ENCODE measurements around the gene P2RY1.

The P2RY1 gene

GRCh38 chr3:152874896-152875749 lies 40.2 kb downstream of the P2RY1 start:
- Histone ChIP-seq H3K9ac (ENCODE audit: low read depth, low read length) (no peak overlapping the region), H3K4me1 (ENCODE audit: insufficient read depth, low read length) (no peaks in the 10 kb centered on the region), H3K4me2 (ENCODE audit: insufficient read depth, low read length) (no peak overlapping the region), H2AFZ (ENCODE audit: low read depth, low read length) (no peak overlapping the region), H3K27ac (ENCODE audit: low read length) (no peak overlapping the region), H3K36me3 (ENCODE audit: insufficient read depth, low read length) (no peaks in the 10 kb centered on the region), H3K4me3 (ENCODE audit: low read depth in 1 of 2, low read length in 2 of 2) (no peak overlapping the region), H3K9me3 (ENCODE audit: insufficient read depth, low read length, severe bottlenecking) (no peaks in the 10 kb centered on the region), H3K27me3 (ENCODE audit: insufficient read depth, low read length, poor library complexity) (no peaks in the 10 kb centered on the region), H4K20me1 (ENCODE audit: insufficient read depth, low read length) (no peaks in the 10 kb centered on the region), H3K79me2 (ENCODE audit: insufficient read depth, low read length) (no peaks in the 10 kb centered on the region)
- ATAC-seq (ENCODE audit: insufficient read depth, low read depth) (no peak), DNase-seq (no peak)
- TF ChIP-seq CTCF (IDR thresholded peaks at IDR 0.05; ENCODE audit: borderline replicate concordance, extremely low read depth, low read length, poor library complexity, severe bottlenecking) (no peak), EZH2 (IDR thresholded peaks at IDR 0.05; ENCODE audit: borderline replicate concordance, low read depth, low read length, severe bottlenecking) (no peak)

- Histone ChIP-seq H3K4me1 (ENCODE audit: insufficient read depth, low read length) (no peaks in the 10 kb centered on the region), H4K20me1 (ENCODE audit: insufficient read depth, low read length) (no peaks in the 10 kb centered on the region), H2AFZ (ENCODE audit: low read depth, low read length) (no peak overlapping the region), H3K79me2 (ENCODE audit: insufficient read depth, low read length) (no peaks in the 10 kb centered on the region), H3K9ac (ENCODE audit: low read depth, low read length) (no peak overlapping the region), H3K27ac (ENCODE audit: low read length) (no peak overlapping the region), H3K36me3 (ENCODE audit: insufficient read depth, low read length) (no peaks in the 10 kb centered on the region), H3K27me3 (ENCODE audit: insufficient read depth, low read length, poor library complexity) (no peaks in the 10 kb centered on the region), H3K4me2 (ENCODE audit: insufficient read depth, low read length) (no peak overlapping the region), H3K4me3 (ENCODE audit: low read depth in 1 of 2, low read length in 2 of 2) (no peak overlapping the region), H3K9me3 (ENCODE audit: insufficient read depth, low read length, severe bottlenecking) (no peaks in the 10 kb centered on the region)
- no peak for TF ChIP-seq EZH2 (IDR thresholded peaks at IDR 0.05; ENCODE audit: borderline replicate concordance, low read depth, low read length, severe bottlenecking)
- DNase-seq: no peak
- ATAC-seq (ENCODE audit: insufficient read depth, low read depth): no peak
These were observed 44.3 kb downstream of the P2RY1 start for GRCh38 chr3:152879130-152879789.

- no peak for DNase-seq
- H4K20me1 ChIP-seq (ENCODE audit: insufficient read depth, low read length): no peaks in the 10 kb centered on the region
- no peaks in the 10 kb centered on the region for H3K4me1 ChIP-seq (ENCODE audit: insufficient read depth, low read length)
- no peaks in the 10 kb centered on the region for H3K79me2 ChIP-seq (ENCODE audit: insufficient read depth, low read length)
- H3K27ac ChIP-seq (ENCODE audit: low read length): no peak overlapping the region
- ATAC-seq (ENCODE audit: insufficient read depth, low read depth): no peak
- no peak overlapping the region for H3K4me3 ChIP-seq (ENCODE audit: low read depth in 1 of 2, low read length in 2 of 2)
- no peaks in the 10 kb centered on the region for H3K9me3 ChIP-seq (ENCODE audit: insufficient read depth, low read length, severe bottlenecking)
- H3K9ac ChIP-seq (ENCODE audit: low read depth, low read length): no peak overlapping the region
- no peak overlapping the region for H2AFZ ChIP-seq (ENCODE audit: low read depth, low read length)
- no peaks in the 10 kb centered on the region for H3K27me3 ChIP-seq (ENCODE audit: insufficient read depth, low read length, poor library complexity)
- no peaks in the 10 kb centered on the region for H3K36me3 ChIP-seq (ENCODE audit: insufficient read depth, low read length)
- TF ChIP-seq CTCF (IDR thresholded peaks at IDR 0.05; ENCODE audit: borderline replicate concordance, extremely low read depth, low read length, poor library complexity, severe bottlenecking): no peak
- TF ChIP-seq EZH2 (IDR thresholded peaks at IDR 0.05; ENCODE audit: borderline replicate concordance, low read depth, low read length, severe bottlenecking): no peak
- H3K4me2 ChIP-seq (ENCODE audit: insufficient read depth, low read length): no peak overlapping the region
These were observed 44.9 kb downstream of the P2RY1 start for GRCh38 chr3:152879790-152880174.

GRCh38 chr3:152885076-152885475 lies 50.1 kb downstream of the P2RY1 start:
- H4K20me1 ChIP-seq (ENCODE audit: insufficient read depth, low read length): no peaks in the 10 kb centered on the region
- no peaks in the 10 kb centered on the region for H3K9me3 ChIP-seq (ENCODE audit: insufficient read depth, low read length, severe bottlenecking)
- TF ChIP-seq EZH2 (IDR thresholded peaks at IDR 0.05; ENCODE audit: borderline replicate concordance, low read depth, low read length, severe bottlenecking): no peak
- no peak for TF ChIP-seq CTCF (IDR thresholded peaks at IDR 0.05; ENCODE audit: borderline replicate concordance, extremely low read depth, low read length, poor library complexity, severe bottlenecking)
- no peak overlapping the region for H3K27ac ChIP-seq (ENCODE audit: low read length)
- no peak overlapping the region for H2AFZ ChIP-seq (ENCODE audit: low read depth, low read length)
- no peak for DNase-seq
- H3K4me1 ChIP-seq (ENCODE audit: insufficient read depth, low read length): no peaks in the 10 kb centered on the region
- H3K9ac ChIP-seq (ENCODE audit: low read depth, low read length): no peak overlapping the region
- no peaks in the 10 kb centered on the region for H3K79me2 ChIP-seq (ENCODE audit: insufficient read depth, low read length)
- ATAC-seq (ENCODE audit: insufficient read depth, low read depth): no peak
- no peak overlapping the region for H3K4me3 ChIP-seq (ENCODE audit: low read depth in 1 of 2, low read length in 2 of 2)
- no peaks in the 10 kb centered on the region for H3K27me3 ChIP-seq (ENCODE audit: insufficient read depth, low read length, poor library complexity)
- no peak overlapping the region for H3K4me2 ChIP-seq (ENCODE audit: insufficient read depth, low read length)
- no peaks in the 10 kb centered on the region for H3K36me3 ChIP-seq (ENCODE audit: insufficient read depth, low read length)

Data from DND-41 (cell line).